Muscle layer of colon (tissue), 2 donors: ENCODE data around the gene KDM2A.

Experiments
- H3K27ac ChIP-seq: one replicate; pipeline ENCODE4 v1.7.0; 2013; ENCODE audit warnings: low read depth, mild to moderate bottlenecking, low read length, moderate library complexity
- H3K27me3 ChIP-seq, 2 donors: one replicate each; pipeline ENCODE4 v1.7.0; 2013; ENCODE audit warnings: low read length in 2 of 2, mild to moderate bottlenecking in 2 of 2; ENCODE audit not compliant: insufficient read depth in 2 of 2, control insufficient read depth in 1 of 2
- H3K36me3 ChIP-seq: one replicate; pipeline ENCODE4 v1.7.0; 2013; ENCODE audit warnings: mild to moderate bottlenecking, low read length; ENCODE audit not compliant: insufficient read depth
- H3K4me1 ChIP-seq: one replicate; pipeline ENCODE4 v1.7.0; 2013; ENCODE audit warnings: mild to moderate bottlenecking, low read length; ENCODE audit not compliant: insufficient read depth
- H3K4me3 ChIP-seq, 2 donors: one replicate each; pipeline ENCODE4 v1.7.0; 2013; ENCODE audit warnings: low read length in 2 of 2, low read depth in 1 of 2, mild to moderate bottlenecking in 1 of 2, moderate library complexity in 1 of 2
- H3K9ac ChIP-seq: one replicate; pipeline ENCODE4 v1.7.0; 2013; ENCODE audit warnings: low read length
- H3K9me3 ChIP-seq: one replicate; pipeline ENCODE4 v1.7.0; 2013; ENCODE audit warnings: mild to moderate bottlenecking, low read length
- donor health status: abdominal sarcoma.
- donor health status: Adenocarcinoma of cecum.

KDM2A gene

GRCh38 chr11:67240576-67241389 is 121.7 kb downstream of the KDM2A start:
- peaks cover 31% of the 10 kb centered on the region for H3K36me3 ChIP-seq
- peaks cover 39% of the 10 kb centered on the region for H3K4me1 ChIP-seq

GRCh38 chr11:67242548-67242947 is 123.5 kb downstream of the KDM2A start:
- Histone ChIP-seq H3K27ac (no peak overlapping the region), H3K9me3 (no peaks in the 10 kb centered on the region), H3K36me3 (peaks cover 43% of the 10 kb centered on the region), H3K4me3 (peak overlapping the region in 1 of 2 donors; percentile 16), H3K4me1 (peaks cover 39% of the 10 kb centered on the region), H3K9ac (no peak overlapping the region), H3K27me3 (no peaks in the 10 kb centered on the region)

More at GRCh38 chr11:67240576-67241389, 121.7 kb downstream of the KDM2A start:
- H3K4me3 ChIP-seq: peak overlapping the region; percentile 56 to 95
- no peaks in the 10 kb centered on the region for H3K9me3 ChIP-seq
- H3K27me3 ChIP-seq: no peaks in the 10 kb centered on the region
- peak overlapping the region; percentile 100 for H3K9ac ChIP-seq
- H3K27ac ChIP-seq: peak overlapping the region; percentile 86

- peaks cover 48% of the 10 kb centered on the region for H3K36me3 ChIP-seq
- no peaks in the 10 kb centered on the region for H3K27me3 ChIP-seq
- H3K9ac ChIP-seq: no peak overlapping the region
- H3K4me1 ChIP-seq: peaks cover 39% of the 10 kb centered on the region
- H3K4me3 ChIP-seq: no peak overlapping the region
- H3K27ac ChIP-seq: no peak overlapping the region
- H3K9me3 ChIP-seq: no peaks in the 10 kb centered on the region
These were observed 124.0 kb downstream of the KDM2A start for GRCh38 chr11:67243051-67243450.

GRCh38 chr11:67245046-67245445 is 126.0 kb downstream of the KDM2A start:
- Histone ChIP-seq H3K9ac (no peak overlapping the region), H3K27me3 (no peaks in the 10 kb centered on the region), H3K36me3 (peaks cover 68% of the 10 kb centered on the region), H3K9me3 (no peaks in the 10 kb centered on the region), H3K4me1 (peaks cover 23% of the 10 kb centered on the region), H3K4me3 (no peak overlapping the region), H3K27ac (no peak overlapping the region)

- no peaks in the 10 kb centered on the region for H3K9me3 ChIP-seq
- peaks cover 93% of the 10 kb centered on the region for H3K36me3 ChIP-seq
- H3K4me3 ChIP-seq: no peak overlapping the region
- no peak overlapping the region for H3K27ac ChIP-seq
- H3K27me3 ChIP-seq: no peaks in the 10 kb centered on the region
- H3K4me1 ChIP-seq: peaks cover 3% of the 10 kb centered on the region
- H3K9ac ChIP-seq: no peak overlapping the region
These were observed 129.0 kb downstream of the KDM2A start for GRCh38 chr11:67247946-67248550.

- H3K4me3 ChIP-seq: no peak overlapping the region
- no peaks in the 10 kb centered on the region for H3K9me3 ChIP-seq
- H3K27ac ChIP-seq: no peak overlapping the region
- H3K27me3 ChIP-seq: no peaks in the 10 kb centered on the region
- peaks cover 94% of the 10 kb centered on the region for H3K36me3 ChIP-seq
- no peaks in the 10 kb centered on the region for H3K4me1 ChIP-seq
- no peak overlapping the region for H3K9ac ChIP-seq
These were observed 129.6 kb downstream of the KDM2A start for GRCh38 chr11:67248653-67249052.

- Histone ChIP-seq H3K9ac (no peak overlapping the region), H3K9me3 (no peaks in the 10 kb centered on the region), H3K4me3 (no peak overlapping the region), H3K4me1 (no peaks in the 10 kb centered on the region), H3K36me3 (peaks cover 94% of the 10 kb centered on the region), H3K27ac (no peak overlapping the region), H3K27me3 (no peaks in the 10 kb centered on the region)
These were observed 131.3 kb downstream of the KDM2A start for GRCh38 chr11:67250059-67251043.

- peaks cover 94% of the 10 kb centered on the region for H3K36me3 ChIP-seq
- H3K9ac ChIP-seq: no peak overlapping the region
- no peaks in the 10 kb centered on the region for H3K4me1 ChIP-seq
- H3K9me3 ChIP-seq: no peaks in the 10 kb centered on the region
- H3K4me3 ChIP-seq: no peak overlapping the region
- no peaks in the 10 kb centered on the region for H3K27me3 ChIP-seq
- no peak overlapping the region for H3K27ac ChIP-seq
These were observed 132.8 kb downstream of the KDM2A start for GRCh38 chr11:67251841-67252240.

GRCh38 chr11:67252831-67253239 is 133.8 kb downstream of the KDM2A start:
- Histone ChIP-seq H3K27ac (no peak overlapping the region), H3K9ac (no peak overlapping the region), H3K36me3 (peaks cover 93% of the 10 kb centered on the region)

GRCh38 chr11:67253872-67254624 is 135.0 kb downstream of the KDM2A start:
- Histone ChIP-seq H3K36me3 (peaks cover 81% of the 10 kb centered on the region), H3K9ac (no peak overlapping the region), H3K4me1 (no peaks in the 10 kb centered on the region), H3K27ac (no peak overlapping the region), H3K27me3 (no peaks in the 10 kb centered on the region), H3K4me3 (no peak overlapping the region), H3K9me3 (no peaks in the 10 kb centered on the region)

More at GRCh38 chr11:67252831-67253239, 133.8 kb downstream of the KDM2A start:
- no peaks in the 10 kb centered on the region for H3K9me3 ChIP-seq
- H3K4me3 ChIP-seq: no peak overlapping the region
- no peaks in the 10 kb centered on the region for H3K27me3 ChIP-seq
- H3K4me1 ChIP-seq: no peaks in the 10 kb centered on the region
